Keratinocyte (primary cell): ENCODE measurements around the gene RPP14. TPM values are rescaled to one million over a fixed set of nuclear protein-coding genes. Genes with fewer than 3 reads are reported as not detected.
"Not testable (repeated sequence)": the region's sequence is repeated elsewhere in the genome, so short reads cannot be mapped to it uniquely, and the experiment has no call there.

ENCODE experiments used
- DNase-seq: peaks from one replicate; pipeline ENCODE4 v3.0.0-alpha.2; 2011; ENCODE audit warnings: low read depth, missing footprints, low spot score
- FAIRE-seq: peaks from 2 replicates; lab custom pipeline; 2011; peaks lifted over from hg19 to GRCh38; lab: Jason Lieb, UNC
- H2AFZ ChIP-seq: 2 replicates; pipeline ENCODE4 v1.6.0; 2012; ENCODE audit warnings: low read length, control low read depth, inconsistent platforms; ENCODE audit not compliant: control insufficient read depth
- H3K27ac ChIP-seq: 2 replicates; pipeline ENCODE4 v1.5.1; 2011; ENCODE audit warnings: low read length; ENCODE audit not compliant: control insufficient read depth, insufficient read depth
- H3K27me3 ChIP-seq: 3 replicates; pipeline ENCODE4 v1.6.0; 2011; ENCODE audit warnings: low read length; ENCODE audit not compliant: control insufficient read depth, insufficient read depth; ENCODE audit errors: extremely low read depth
- H3K36me3 ChIP-seq, 2 experiments: 2 replicates in 1 of 2; 3 replicates in 1 of 2; pipeline ENCODE4 v1.5.1; 2011; ENCODE audit warnings: low read length in 2 of 2, mild to moderate bottlenecking in 1 of 2; ENCODE audit not compliant: control insufficient read depth in 2 of 2, insufficient read depth in 2 of 2; ENCODE audit errors: extremely low read depth in 1 of 2
- H3K4me1 ChIP-seq: 3 replicates; pipeline ENCODE4 v1.5.1; 2011; ENCODE audit warnings: low read length; ENCODE audit not compliant: control insufficient read depth, insufficient read depth; ENCODE audit errors: extremely low read depth
- H3K4me2 ChIP-seq: 3 replicates; pipeline ENCODE4 v1.6.0; 2011; ENCODE audit warnings: low read depth, low read length; ENCODE audit not compliant: control insufficient read depth, insufficient read depth; ENCODE audit errors: extremely low read depth
- H3K4me3 ChIP-seq, 3 experiments: fragments of 200-600 bp in 1 of 3; sonication (generic) in 1 of 3; 2 replicates in 2 of 3; 3 replicates in 1 of 3; pipeline ENCODE4 v1.5.1; 2011 to 2016; ENCODE audit warnings: low read length in 3 of 3, mild to moderate bottlenecking in 3 of 3, control low read depth in 2 of 3, inconsistent platforms in 1 of 3, low read depth in 1 of 3, mixed read lengths in 1 of 3, mixed run types in 1 of 3, moderate library complexity in 1 of 3; ENCODE audit not compliant: control insufficient read depth in 2 of 3, insufficient read depth in 2 of 3; ENCODE audit errors: extremely low read depth in 1 of 3
- H3K79me2 ChIP-seq: 2 replicates; pipeline ENCODE4 v1.6.0; 2012; ENCODE audit warnings: low read length; ENCODE audit not compliant: control insufficient read depth, insufficient read depth
- H3K9ac ChIP-seq: 3 replicates; pipeline ENCODE4 v1.6.0; 2011; ENCODE audit warnings: low read length; ENCODE audit not compliant: control insufficient read depth, insufficient read depth; ENCODE audit errors: extremely low read depth
- H3K9me1 ChIP-seq: 3 replicates; pipeline ENCODE4 v1.6.0; 2011; ENCODE audit warnings: low read length; ENCODE audit not compliant: control insufficient read depth, insufficient read depth; ENCODE audit errors: extremely low read depth
- H3K9me3 ChIP-seq: 2 replicates; pipeline ENCODE4 v1.5.1; 2012; ENCODE audit warnings: low read depth, low read length; ENCODE audit not compliant: control insufficient read depth
- H4K20me1 ChIP-seq: 3 replicates; pipeline ENCODE4 v1.6.0; 2011; ENCODE audit warnings: low read length; ENCODE audit not compliant: control insufficient read depth, insufficient read depth; ENCODE audit errors: extremely low read depth
- EZH2 ChIP-seq: IDR thresholded peaks from one replicate; pipeline ENCODE4 v1.6.1; 2012; ENCODE audit warnings: inconsistent platforms, mild to moderate bottlenecking, low read length, moderate library complexity
- dilution Hi-C: fragments of 300-500 bp; cut with MboI; formaldehyde crosslinking; loops from one replicate; pipeline ENCODE4 v1.7.0; 2020; ENCODE audit warnings: low sequenced_read_pairs; ENCODE audit not compliant: extremely low pct_ligation_motif_present
- polyA plus RNA-seq, 5 experiments: library from polyadenylated mRNA; depleted of rRNA in 3 of 5; stranded (reverse) in 3 of 5; stranded (forward) in 1 of 5; unstranded in 1 of 5; fragments of >200 nt; gene quantifications; 1 replicate in 1 of 5; 2 replicates in 3 of 5; 3 replicates in 1 of 5; pipeline versions ENCODE4 v1.2.1 to v1.2.3, GENCODE V29; 2011 to 2012; ENCODE audit warnings: missing spikeins in 2 of 5, low read depth in 1 of 5, low replicate concordance in 1 of 5
- TF ChIP-seq, protein P1 (sequence below), 3 experiments: IDR thresholded peaks in 1 of 3; conservative IDR thresholded peaks in 1 of 3; optimal IDR thresholded peaks in 1 of 3; 2 replicates in 2 of 3; 3 replicates in 1 of 3; pipeline versions ENCODE3 to v1.5.1; 2011; ENCODE audit warnings: low read length in 3 of 3, mild to moderate bottlenecking in 3 of 3, moderate library complexity in 2 of 3, control low read depth in 1 of 3, inconsistent platforms in 1 of 3; ENCODE audit not compliant: insufficient read depth in 2 of 3; ENCODE audit errors: extremely low read depth in 1 of 3

Gene RPP14
- polyA plus RNA-seq, 1 donor (not counting 4 experiments of a cell fraction or from before 2014, with no cell fraction given), result 24.6 TPM

DNA sequence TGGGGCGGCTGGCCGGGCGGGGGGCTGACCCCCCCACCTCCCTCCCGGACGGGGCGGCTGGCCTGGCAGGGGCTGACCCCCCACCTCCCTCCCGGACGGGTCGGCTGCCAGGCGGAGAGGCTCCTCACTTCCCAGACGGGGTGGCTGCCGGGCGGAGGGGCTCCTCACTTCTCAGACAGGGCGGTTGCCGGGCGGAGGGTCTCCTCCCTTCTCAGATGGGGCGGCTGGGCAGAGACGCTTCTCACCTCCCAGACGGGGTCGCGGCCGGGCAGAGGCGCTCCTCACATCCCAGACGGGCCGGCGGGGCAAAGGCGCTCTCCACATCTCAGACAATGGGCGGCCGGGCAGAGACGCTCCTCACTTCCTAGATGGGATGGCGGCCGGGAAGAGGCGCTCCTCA lies 15.6 kb upstream of the RPP14 start:
- dilution Hi-C loops, FAIRE-seq: not testable (repeated sequence)

DNA sequence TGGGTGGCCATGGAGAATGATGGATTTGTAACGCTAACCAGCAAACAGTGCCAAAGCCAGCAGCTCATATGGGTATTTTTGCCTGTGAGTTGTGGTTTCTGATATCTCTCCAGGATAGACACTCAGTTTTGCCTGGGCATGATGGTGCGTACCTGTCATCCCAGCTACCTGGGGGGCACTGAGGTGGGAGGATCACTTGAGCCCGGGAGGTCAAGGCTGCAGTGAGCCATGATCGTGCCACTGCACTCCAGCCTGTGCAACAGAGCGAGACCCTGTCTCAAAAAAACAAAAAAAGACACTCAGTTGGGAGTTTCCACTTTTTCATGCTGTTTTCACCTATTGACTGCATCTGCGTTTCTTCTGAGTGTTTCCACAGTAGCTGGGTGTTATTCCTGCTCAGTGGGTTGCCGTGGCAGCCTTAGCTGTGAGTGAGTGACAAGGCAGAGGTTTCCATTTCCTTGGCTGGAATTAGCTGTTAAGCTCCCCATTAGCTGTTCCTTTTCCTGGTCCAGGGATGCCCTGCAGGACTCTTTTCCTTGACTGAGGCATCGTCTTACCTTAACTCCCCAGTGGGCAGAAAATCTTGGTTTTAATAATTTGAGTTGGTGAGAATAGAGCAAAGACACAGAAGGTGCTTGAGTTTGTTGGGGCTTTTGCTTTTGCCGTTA lies 14.2 kb upstream of the RPP14 start:
- Histone ChIP-seq H4K20me1 (no peaks in the 10 kb centered on the region), H3K9me3 (no peaks in the 10 kb centered on the region), H3K27ac (no peak overlapping the region), H2AFZ (no peak overlapping the region), H3K4me1 (peaks cover 6% of the 10 kb centered on the region), H3K27me3 (no peaks in the 10 kb centered on the region), H3K9me1 (no peaks in the 10 kb centered on the region), H3K4me2 (no peak overlapping the region), H3K4me3 (no peak overlapping the region), H3K36me3 (peaks cover 0 to 7% of the 10 kb centered on the region in 2 experiments), H3K79me2 (no peaks in the 10 kb centered on the region), H3K9ac (no peak overlapping the region)
- dilution Hi-C loops, result no loop called here
- FAIRE-seq, result no peak
- TF ChIP-seq, protein P1, sequence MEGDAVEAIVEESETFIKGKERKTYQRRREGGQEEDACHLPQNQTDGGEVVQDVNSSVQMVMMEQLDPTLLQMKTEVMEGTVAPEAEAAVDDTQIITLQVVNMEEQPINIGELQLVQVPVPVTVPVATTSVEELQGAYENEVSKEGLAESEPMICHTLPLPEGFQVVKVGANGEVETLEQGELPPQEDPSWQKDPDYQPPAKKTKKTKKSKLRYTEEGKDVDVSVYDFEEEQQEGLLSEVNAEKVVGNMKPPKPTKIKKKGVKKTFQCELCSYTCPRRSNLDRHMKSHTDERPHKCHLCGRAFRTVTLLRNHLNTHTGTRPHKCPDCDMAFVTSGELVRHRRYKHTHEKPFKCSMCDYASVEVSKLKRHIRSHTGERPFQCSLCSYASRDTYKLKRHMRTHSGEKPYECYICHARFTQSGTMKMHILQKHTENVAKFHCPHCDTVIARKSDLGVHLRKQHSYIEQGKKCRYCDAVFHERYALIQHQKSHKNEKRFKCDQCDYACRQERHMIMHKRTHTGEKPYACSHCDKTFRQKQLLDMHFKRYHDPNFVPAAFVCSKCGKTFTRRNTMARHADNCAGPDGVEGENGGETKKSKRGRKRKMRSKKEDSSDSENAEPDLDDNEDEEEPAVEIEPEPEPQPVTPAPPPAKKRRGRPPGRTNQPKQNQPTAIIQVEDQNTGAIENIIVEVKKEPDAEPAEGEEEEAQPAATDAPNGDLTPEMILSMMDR (optimal IDR thresholded peaks at IDR 0.05 in 1 of 3, IDR thresholded peaks at IDR 0.05 in 1 of 3, conservative IDR thresholded peaks at IDR 0.05 in 1 of 3; ENCODE audit: extremely low read depth in 1 of 3, insufficient read depth in 2 of 3, low read length in 3 of 3), result no peak
- TF ChIP-seq EZH2, result no peak
- no peak for DNase-seq

More for the DNA sequence above, 15.6 kb upstream of the RPP14 start:
- H3K4me1 ChIP-seq, DNase-seq, H3K9ac ChIP-seq, H3K27me3 ChIP-seq, H3K9me3 ChIP-seq, H3K9me1 ChIP-seq, H4K20me1 ChIP-seq, H3K4me2 ChIP-seq, H3K27ac ChIP-seq, H3K4me3 ChIP-seq, H3K36me3 ChIP-seq, H3K79me2 ChIP-seq, H2AFZ ChIP-seq: not testable (repeated sequence)

DNA sequence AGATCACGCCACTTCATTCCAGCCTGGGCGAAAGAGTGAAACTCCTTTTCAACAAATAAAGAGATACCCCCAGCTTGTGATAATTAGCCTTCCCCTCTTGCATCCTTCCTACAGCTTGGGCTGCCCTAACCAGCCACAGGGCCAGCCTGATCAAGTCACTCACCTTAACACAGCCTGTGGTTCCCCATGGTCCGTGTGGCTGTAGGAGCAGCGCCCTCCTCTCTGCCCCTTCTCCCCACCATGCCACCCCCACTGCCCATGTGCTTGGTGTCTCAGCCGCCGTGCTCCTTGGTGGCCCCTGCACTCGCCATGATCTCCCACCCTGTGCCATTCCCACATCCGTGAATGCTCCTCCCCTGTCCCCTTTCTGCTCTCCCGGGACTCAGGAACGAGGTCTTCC lies 13.2 kb upstream of the RPP14 start:
- no peaks in the 10 kb centered on the region for H3K27me3 ChIP-seq
- DNase-seq (no peak), FAIRE-seq (no peak)
- dilution Hi-C loops, result no loop called here
- H3K9me3 ChIP-seq, result no peaks in the 10 kb centered on the region
- no peaks in the 10 kb centered on the region for H3K9me1 ChIP-seq
- peaks cover 0 to 4% of the 10 kb centered on the region in 2 experiments for H3K36me3 ChIP-seq
- H3K79me2 ChIP-seq, result no peaks in the 10 kb centered on the region
- no peak overlapping the region for H3K27ac ChIP-seq
- peaks cover 10% of the 10 kb centered on the region for H3K4me1 ChIP-seq
- no peaks in the 10 kb centered on the region for H4K20me1 ChIP-seq
- H2AFZ ChIP-seq, result no peak overlapping the region
- no peak overlapping the region for H3K4me3 ChIP-seq
- TF ChIP-seq EZH2, result no peak
- TF ChIP-seq, protein P1 (optimal IDR thresholded peaks at IDR 0.05 in 1 of 3, IDR thresholded peaks at IDR 0.05 in 1 of 3, conservative IDR thresholded peaks at IDR 0.05 in 1 of 3; ENCODE audit: extremely low read depth in 1 of 3, insufficient read depth in 2 of 3, low read length in 3 of 3), result no peak
- H3K9ac ChIP-seq, result no peak overlapping the region
- no peak overlapping the region for H3K4me2 ChIP-seq
